Measurements from ENCODE around the gene KRTAP5-9.

Gene KRTAP5-9

GRCh38 chr11:71539017-71539416 is 9.2 kb upstream of the KRTAP5-9 start:
- TF ChIP-seq MAX (IDR thresholded peaks at IDR 0.05) (no peak), CEBPB (IDR thresholded peaks at IDR 0.05) (no peak), EP300 (IDR thresholded peaks at IDR 0.05; ENCODE audit: borderline replicate concordance) (no peak), FOXM1 (IDR thresholded peaks at IDR 0.05; ENCODE audit: borderline replicate concordance, low read depth) (no peak), CREB1 (IDR thresholded peaks at IDR 0.05; ENCODE audit: low read depth) (no peak), RAD21 (IDR thresholded peaks at IDR 0.05; ENCODE audit: low read depth) (no peak), REST (IDR thresholded peaks at IDR 0.05; ENCODE audit: low read depth) (no peak), YY1 (IDR thresholded peaks at IDR 0.05; ENCODE audit: low read depth) (no peak), TAF1 (IDR thresholded peaks at IDR 0.05; ENCODE audit: low read depth) (no peak), ZBTB7A (IDR thresholded peaks at IDR 0.05; ENCODE audit: low read depth) (no peak), EGR1 (IDR thresholded peaks at IDR 0.05) (no peak), USF1 (IDR thresholded peaks at IDR 0.05) (no peak), TEAD4 (IDR thresholded peaks at IDR 0.05) (no peak)

- TF ChIP-seq CREB1 (IDR thresholded peaks at IDR 0.05; ENCODE audit: low read depth) (no peak), EP300 (IDR thresholded peaks at IDR 0.05; ENCODE audit: borderline replicate concordance) (no peak), FOXM1 (IDR thresholded peaks at IDR 0.05; ENCODE audit: borderline replicate concordance, low read depth) (no peak), YY1 (IDR thresholded peaks at IDR 0.05; ENCODE audit: low read depth) (no peak), TAF1 (IDR thresholded peaks at IDR 0.05; ENCODE audit: low read depth) (no peak), RAD21 (IDR thresholded peaks at IDR 0.05; ENCODE audit: low read depth) (no peak), TCF12 (IDR thresholded peaks at IDR 0.05; ENCODE audit: low read depth) (no peak), CEBPB (IDR thresholded peaks at IDR 0.05) (no peak), ZBTB7A (IDR thresholded peaks at IDR 0.05; ENCODE audit: low read depth) (no peak), REST (IDR thresholded peaks at IDR 0.05; ENCODE audit: low read depth) (no peak)
Observed at GRCh38 chr11:71542382-71542781, 5.8 kb upstream of the KRTAP5-9 start.

- TF ChIP-seq CEBPB (IDR thresholded peaks at IDR 0.05): no peak
- TF ChIP-seq EGR1 (IDR thresholded peaks at IDR 0.05): no peak
- no peak for TF ChIP-seq TCF12 (IDR thresholded peaks at IDR 0.05; ENCODE audit: low read depth)
- TF ChIP-seq REST (IDR thresholded peaks at IDR 0.05; ENCODE audit: low read depth): no peak
- no peak for TF ChIP-seq USF1 (IDR thresholded peaks at IDR 0.05)
- no peak for TF ChIP-seq TEAD4 (IDR thresholded peaks at IDR 0.05)
- TF ChIP-seq MAX (IDR thresholded peaks at IDR 0.05): no peak
- TF ChIP-seq FOXM1 (IDR thresholded peaks at IDR 0.05; ENCODE audit: borderline replicate concordance, low read depth): no peak
- no peak for TF ChIP-seq NFIC (IDR thresholded peaks at IDR 0.05)
- no peak for TF ChIP-seq EP300 (IDR thresholded peaks at IDR 0.05; ENCODE audit: borderline replicate concordance)
- TF ChIP-seq YY1 (IDR thresholded peaks at IDR 0.05; ENCODE audit: low read depth): no peak
- TF ChIP-seq CREB1 (IDR thresholded peaks at IDR 0.05; ENCODE audit: low read depth): no peak
- no peak for TF ChIP-seq TAF1 (IDR thresholded peaks at IDR 0.05; ENCODE audit: low read depth)
- TF ChIP-seq RAD21 (IDR thresholded peaks at IDR 0.05; ENCODE audit: low read depth): no peak
- TF ChIP-seq ZBTB7A (IDR thresholded peaks at IDR 0.05; ENCODE audit: low read depth): no peak
Observed at GRCh38 chr11:71542879-71543777, 5.1 kb upstream of the KRTAP5-9 start.

- TF ChIP-seq CREB1 (IDR thresholded peaks at IDR 0.05; ENCODE audit: low read depth) (no peak), CEBPB (IDR thresholded peaks at IDR 0.05) (no peak), EP300 (IDR thresholded peaks at IDR 0.05; ENCODE audit: borderline replicate concordance) (no peak), REST (IDR thresholded peaks at IDR 0.05; ENCODE audit: low read depth) (no peak), TCF12 (IDR thresholded peaks at IDR 0.05; ENCODE audit: low read depth) (no peak), FOXM1 (IDR thresholded peaks at IDR 0.05; ENCODE audit: borderline replicate concordance, low read depth) (no peak), USF1 (IDR thresholded peaks at IDR 0.05) (no peak), TAF1 (IDR thresholded peaks at IDR 0.05; ENCODE audit: low read depth) (no peak), RAD21 (IDR thresholded peaks at IDR 0.05; ENCODE audit: low read depth) (no peak), TEAD4 (IDR thresholded peaks at IDR 0.05) (no peak), YY1 (IDR thresholded peaks at IDR 0.05; ENCODE audit: low read depth) (no peak), MAX (IDR thresholded peaks at IDR 0.05) (no peak)
Observed at GRCh38 chr11:71543866-71544265, 4.4 kb upstream of the KRTAP5-9 start.
